Right hindlimb (tissue), 1 donor: ENCODE data around the gene PPP2R2D.
"Not testable (repeated sequence)": the region's sequence is repeated elsewhere in the genome, so short reads cannot be mapped to it uniquely, and the experiment has no call there.

Experiments
- DNase-seq: peaks from one replicate; pipeline ENCODE4 v3.0.0-alpha.2; 2018

Gene PPP2R2D

GRCh38 chr10:131979336-131979735 lies 78.5 kb downstream of the PPP2R2D start:
- no peak for DNase-seq

- DNase-seq = peak; percentile 38
These were observed 79.0 kb downstream of the PPP2R2D start for GRCh38 chr10:131979821-131980270.

GRCh38 chr10:131980321-131980720 lies 79.5 kb downstream of the PPP2R2D start:
- no peak for DNase-seq

DNA sequence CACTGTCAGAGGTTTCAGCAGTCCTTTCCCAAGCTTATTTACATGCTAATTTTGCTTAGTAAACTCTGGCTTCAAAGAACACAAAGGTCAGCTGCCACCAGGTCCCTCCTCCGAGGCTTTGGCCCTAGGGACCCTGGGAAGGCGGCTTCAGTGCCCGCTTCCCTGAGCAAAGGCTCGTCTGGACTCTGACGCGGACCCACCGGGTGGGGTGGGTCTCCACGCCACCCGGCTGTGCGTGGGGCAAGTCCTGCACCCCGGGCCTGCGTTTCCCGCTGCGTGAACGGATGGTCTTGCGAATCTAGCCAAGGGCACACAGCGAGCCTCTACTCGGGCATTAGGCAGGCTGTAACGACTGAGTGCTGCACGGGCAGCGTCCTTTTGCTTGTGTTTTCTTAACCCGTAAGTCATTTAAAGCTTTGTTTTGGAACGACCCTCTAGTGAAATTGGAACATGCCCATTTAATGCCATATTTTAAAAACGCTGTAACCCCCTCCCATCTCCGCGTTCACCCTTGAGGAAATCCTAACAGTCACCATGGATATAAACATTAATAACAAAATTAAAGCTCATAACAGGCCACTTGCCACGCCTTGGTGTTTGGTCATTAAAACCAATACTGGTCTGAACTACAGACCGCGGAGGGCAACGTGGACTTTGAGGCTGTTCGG lies 80.1 kb downstream of the PPP2R2D start:
- no peak for DNase-seq

DNA sequence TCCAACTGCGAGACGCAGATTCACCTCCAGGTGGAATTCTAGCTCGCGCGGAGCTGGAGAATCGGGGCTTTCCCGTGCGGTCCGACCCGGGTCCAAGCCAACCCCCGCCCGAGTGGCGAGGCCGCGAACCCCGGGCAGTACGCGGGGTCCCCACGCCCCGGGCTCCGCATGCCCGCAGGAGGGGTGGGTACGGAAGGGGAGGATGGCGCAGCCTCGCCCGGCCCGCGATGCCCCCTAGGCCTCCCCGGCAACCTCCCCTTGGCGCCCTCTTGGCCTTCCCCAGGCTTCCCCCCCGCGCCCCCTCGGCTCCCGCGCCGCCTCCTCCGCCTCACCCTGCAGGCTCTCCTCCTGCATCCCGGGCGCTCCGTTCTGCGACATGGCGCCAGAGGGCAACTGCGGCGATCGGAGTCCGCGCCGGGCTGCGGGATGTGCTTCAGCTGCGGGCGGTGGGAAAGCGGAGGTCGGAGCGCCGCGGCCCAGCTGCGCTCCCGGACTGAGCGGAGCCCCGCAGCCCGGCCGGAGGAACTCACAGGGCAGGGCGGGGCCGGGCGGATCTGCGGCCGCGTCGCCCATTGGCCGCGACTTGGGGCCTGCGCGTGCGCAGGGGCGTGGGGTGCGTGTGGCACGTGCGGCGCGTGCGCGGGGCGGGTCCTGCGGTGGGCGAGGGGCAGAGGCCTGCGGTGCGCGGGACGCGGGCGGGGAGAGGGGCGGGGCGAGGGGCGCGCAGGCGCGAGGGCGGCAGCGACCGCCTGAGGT lies 80.8 kb downstream of the PPP2R2D start, which contains the start of gene BNIP3:
Gene BNIP3, minus strand, starts transcription at position 495 of the 756 bp plus-strand sequence. Its CDS starts 117 bp downstream, at position 378.
- peak; percentile 98 for DNase-seq

- DNase-seq = no peak
These were observed 81.5 kb downstream of the PPP2R2D start for GRCh38 chr10:131982185-131982756.

- no peak for DNase-seq
These were observed 82.0 kb downstream of the PPP2R2D start for GRCh38 chr10:131982796-131983195.

DNA sequence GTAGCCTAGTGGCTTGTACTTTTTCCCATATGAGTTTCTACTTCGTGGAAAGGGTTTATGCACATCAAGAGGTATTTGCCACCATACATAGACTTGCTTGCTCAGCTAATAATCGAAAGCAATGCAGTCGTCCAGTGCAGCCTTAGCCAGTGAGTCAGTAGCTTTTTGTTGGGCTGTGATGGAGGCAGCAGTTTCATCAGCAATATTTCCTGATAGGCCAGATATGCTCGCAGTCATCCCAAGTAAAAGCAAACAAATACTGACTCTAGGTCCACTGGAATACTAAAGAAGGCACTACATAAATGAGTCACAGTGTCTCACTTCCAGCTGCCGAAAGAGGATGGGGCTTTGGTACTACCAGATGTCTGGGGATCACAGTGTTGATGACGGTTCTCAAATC lies 83.0 kb downstream of the PPP2R2D start:
- no peak for DNase-seq

- DNase-seq = not testable (repeated sequence)
These were observed 86.0 kb downstream of the PPP2R2D start for GRCh38 chr10:131986851-131987250.

DNA sequence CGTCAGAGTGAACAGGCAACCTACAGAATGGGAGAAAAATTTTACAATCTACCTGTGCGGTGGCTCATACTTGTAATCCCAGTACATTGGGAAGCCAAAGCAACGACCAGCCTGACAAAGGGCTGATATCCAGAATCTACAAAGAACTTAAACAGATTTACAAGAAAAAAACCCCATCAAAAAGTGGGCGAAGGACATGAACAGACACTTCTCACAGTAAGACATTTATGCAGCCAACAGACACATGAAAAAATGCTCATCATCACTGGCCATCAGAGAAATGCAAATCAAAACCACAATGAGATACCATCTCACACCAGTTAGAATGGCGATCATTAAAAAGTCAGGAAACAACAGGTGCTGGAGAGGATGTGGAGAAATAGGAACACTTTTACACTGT lies 86.5 kb downstream of the PPP2R2D start:
- not testable (repeated sequence) for DNase-seq

GRCh38 chr10:131987786-131988185 lies 87.0 kb downstream of the PPP2R2D start:
- not testable (repeated sequence) for DNase-seq

DNA sequence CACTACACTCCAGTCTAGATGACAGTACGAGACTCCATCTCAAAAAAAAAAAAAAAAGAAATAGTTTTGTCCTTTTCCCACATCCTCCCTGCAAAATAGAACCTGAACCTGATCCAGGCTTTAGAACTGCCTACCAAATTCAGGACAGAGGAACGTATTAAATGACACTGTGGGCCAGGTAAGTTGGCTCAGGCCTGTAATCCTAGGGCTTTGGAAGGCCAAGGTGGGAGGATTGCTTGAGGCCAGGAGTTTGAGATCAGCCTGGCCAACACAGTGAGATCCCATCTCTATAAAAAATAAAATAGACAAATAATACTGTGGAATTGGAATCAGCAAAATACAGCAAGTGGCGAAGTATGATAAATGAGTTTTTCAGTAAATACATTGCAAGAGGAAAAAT lies 90.9 kb downstream of the PPP2R2D start:
- no peak for DNase-seq

DNA sequence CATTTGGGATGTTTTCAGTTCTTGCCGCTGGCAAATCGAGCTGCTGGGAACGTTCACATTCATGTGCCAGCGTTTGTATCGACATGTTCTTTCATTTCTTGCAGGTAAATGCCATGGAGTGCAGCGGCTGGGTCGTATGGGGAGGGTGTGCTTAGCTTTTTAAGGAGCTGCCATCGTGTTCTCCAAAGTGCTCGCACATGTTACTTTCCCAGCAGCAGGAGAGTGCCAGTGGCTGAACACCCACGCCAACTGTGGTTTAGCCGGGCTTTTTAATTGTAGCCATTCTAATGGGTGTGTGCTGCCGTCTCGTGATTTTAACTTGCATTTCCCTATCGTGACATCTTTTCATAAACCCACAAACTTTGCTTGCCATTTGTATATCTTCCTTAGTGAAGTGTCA lies 92.5 kb downstream of the PPP2R2D start:
- DNase-seq = no peak

GRCh38 chr10:131994435-131994834 lies 93.6 kb downstream of the PPP2R2D start:
- no peak for DNase-seq

- no peak for DNase-seq
These were observed 95.9 kb downstream of the PPP2R2D start for GRCh38 chr10:131996466-131997365.

- peak; percentile 51 for DNase-seq
These were observed 96.7 kb downstream of the PPP2R2D start for GRCh38 chr10:131997366-131998049.

DNA sequence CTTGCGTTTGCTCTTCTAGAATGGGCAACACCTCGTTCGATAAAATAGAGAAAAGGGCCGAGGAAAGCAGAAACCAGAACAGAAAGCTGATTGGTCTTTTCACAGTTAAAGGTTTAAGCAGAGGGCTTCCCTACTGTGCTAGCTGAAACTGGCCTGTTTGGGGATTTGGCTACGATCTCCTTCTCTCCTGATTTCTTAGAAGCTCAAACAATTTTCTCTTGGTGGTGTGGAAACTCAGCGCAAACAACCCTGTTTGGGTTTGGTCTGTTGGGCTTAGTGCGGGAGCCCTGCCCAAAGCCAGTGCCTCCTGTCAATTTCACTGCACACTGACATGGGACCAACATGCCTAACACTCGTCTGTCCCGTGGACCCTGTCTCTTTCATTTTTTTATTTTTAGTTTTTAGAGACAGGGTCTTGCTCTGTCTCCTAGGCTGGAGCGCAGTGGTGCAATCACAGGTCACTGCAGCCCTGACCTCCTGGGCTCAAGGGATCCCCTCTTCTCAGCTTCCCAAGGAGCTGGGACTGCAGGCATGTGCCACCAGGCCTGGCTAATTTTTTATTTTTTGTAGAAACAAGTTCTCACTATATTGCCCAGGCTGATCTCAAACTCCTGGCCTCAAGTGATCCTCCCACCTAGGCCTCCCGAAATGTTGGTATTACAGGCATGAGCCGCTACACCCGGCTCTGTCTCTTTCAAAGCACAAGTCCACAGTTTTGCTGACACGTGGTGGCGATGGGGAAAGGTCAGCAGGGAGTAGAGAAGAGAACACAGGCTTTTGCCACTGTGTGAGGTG lies 97.4 kb downstream of the PPP2R2D start:
- DNase-seq = no peak

GRCh38 chr10:131998845-131999681 lies 98.3 kb downstream of the PPP2R2D start:
- no peak for DNase-seq

DNA sequence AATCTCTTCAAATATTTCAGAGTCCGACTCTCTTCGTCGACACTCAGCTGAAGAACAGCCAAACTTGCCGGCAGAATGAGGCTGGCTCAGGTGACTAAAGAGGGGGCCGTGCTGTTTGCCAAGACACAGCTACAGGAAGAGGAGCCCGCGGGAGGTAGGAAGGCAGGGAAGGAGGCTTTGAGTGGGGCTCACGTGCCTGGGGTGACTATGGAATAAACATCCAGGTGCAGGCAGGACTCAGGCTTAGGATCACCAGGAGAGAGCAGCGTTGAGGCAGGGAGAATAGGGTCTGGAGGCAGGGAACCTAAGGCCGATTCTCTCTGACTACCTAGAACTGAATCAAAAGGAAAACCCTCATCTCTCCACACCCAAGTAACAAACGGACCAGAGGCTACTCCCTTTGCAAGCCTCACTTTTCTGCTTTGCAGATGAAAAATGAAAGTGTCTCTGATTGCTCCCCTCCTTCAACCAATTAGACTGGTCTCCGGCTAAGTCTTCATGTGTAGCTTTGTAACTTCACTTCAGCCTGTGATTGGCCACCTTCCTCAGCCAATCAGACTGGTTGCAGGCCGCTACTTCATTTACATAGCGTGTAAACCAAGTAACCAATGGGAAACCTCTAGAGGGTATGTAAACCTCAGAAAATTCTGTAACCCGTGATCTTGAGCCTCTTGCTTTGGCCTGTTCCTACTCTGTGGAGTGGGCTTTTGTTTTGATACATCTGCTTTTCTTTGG lies 100.6 kb downstream of the PPP2R2D start:
- DNase-seq = no peak

DNA sequence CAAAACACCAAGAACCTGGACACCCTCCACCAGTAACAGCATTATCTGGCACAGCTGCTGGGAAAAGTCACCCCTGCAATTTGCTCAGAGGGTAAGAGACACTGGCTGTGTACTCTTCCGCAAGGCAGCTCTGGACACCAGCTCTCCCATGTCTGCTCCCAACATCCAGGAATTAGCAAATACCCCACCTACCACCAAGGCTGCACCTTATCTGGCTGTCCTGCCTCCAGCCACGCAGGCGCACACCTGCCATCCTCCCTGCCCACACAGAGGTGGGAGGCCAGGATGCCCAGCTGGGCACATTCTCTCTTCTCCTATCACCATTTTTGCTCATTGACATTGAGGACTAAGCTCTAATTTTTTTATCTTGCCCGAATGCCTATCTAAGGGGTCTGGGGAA lies 101.2 kb downstream of the PPP2R2D start:
- no peak for DNase-seq
